A673 (cell line): ENCODE measurements around the gene FOXE3. TPM values are rescaled to one million over a fixed set of nuclear protein-coding genes. Genes with fewer than 3 reads are reported as not detected.

ENCODE experiments used
- BruUV-seq: library from RNA; stranded (reverse); fragments of 400-500 nt; replicated peaks from 2 replicates; lab custom pipeline; 2021; lab: Mats Ljungman, UMichigan
- CTCF ChIA-PET: fragments of 300-600 bp; sonication (Branson Sonifier 250); formaldehyde crosslinking; loops from one replicate; lab custom pipeline; 2022; ENCODE audit warnings: antibody characterized with exemption; lab: Charles Lee
- POLR2A ChIA-PET: fragments of 300-600 bp; sonication (Branson Sonifier 250); formaldehyde crosslinking; loops from one replicate; lab custom pipeline; 2022; ENCODE audit warnings: antibody characterized with exemption; ENCODE audit not compliant: low non-redundant PET; lab: Charles Lee
- DNase-seq: peaks from one replicate; pipeline ENCODE4 v3.0.0-alpha.2; 2015; ENCODE audit warnings: low spot score
- H3K27ac ChIP-seq: fragments of 200-600 bp; sonication (generic); 2 replicates; pipeline ENCODE4 v1.5.1; 2016; ENCODE audit warnings: mixed run types, low read depth, mild to moderate bottlenecking, mixed read lengths, antibody characterized with exemption, low read length; ENCODE audit not compliant: poor library complexity, severe bottlenecking
- H3K27me3 ChIP-seq: fragments of 200-600 bp; sonication (generic); replicated peaks from 2 replicates; pipeline ENCODE4 v1.6.1; 2017; ENCODE audit warnings: mixed run types, low read depth, mild to moderate bottlenecking, mixed read lengths, antibody characterized with exemption, low read length; ENCODE audit not compliant: insufficient read depth, poor library complexity
- H3K36me3 ChIP-seq: fragments of 200-600 bp; sonication (generic); 2 replicates; pipeline ENCODE4 v1.6.1; 2016; ENCODE audit warnings: mixed run types, mild to moderate bottlenecking, mixed read lengths, antibody characterized with exemption, low read length; ENCODE audit not compliant: insufficient read depth, poor library complexity, severe bottlenecking
- H3K4me1 ChIP-seq: fragments of 200-600 bp; sonication (generic); 2 replicates; pipeline ENCODE4 v1.6.1; 2017; ENCODE audit warnings: mixed run types, mild to moderate bottlenecking, mixed read lengths, antibody characterized with exemption, low read length; ENCODE audit not compliant: insufficient read depth, poor library complexity, severe bottlenecking
- H3K4me3 ChIP-seq: fragments of 200-600 bp; sonication (generic); 2 replicates; pipeline ENCODE4 v1.5.1; 2016; ENCODE audit warnings: low read depth, mixed run types, mild to moderate bottlenecking, mixed read lengths, low read length; ENCODE audit not compliant: poor library complexity, severe bottlenecking
- H3K9me3 ChIP-seq: fragments of 200-600 bp; sonication (generic); 2 replicates; pipeline ENCODE4 v1.6.1; 2016; ENCODE audit warnings: mixed run types, low read depth, mild to moderate bottlenecking, mixed read lengths, antibody characterized with exemption, low read length; ENCODE audit not compliant: poor library complexity, severe bottlenecking
- EZH2 ChIP-seq: fragments of 200-600 bp; sonication (generic); IDR thresholded peaks from 2 replicates; pipeline ENCODE4 v1.6.1; 2017; ENCODE audit warnings: borderline replicate concordance, low read depth, mild to moderate bottlenecking, mixed read lengths, antibody characterized with exemption, low read length; ENCODE audit not compliant: poor library complexity, severe bottlenecking
- intact Hi-C: fragments of 100-400 bp; cut with micrococcal nuclease; formaldehyde crosslinking; loops from one replicate; pipeline ENCODE4 v1.10.0; 2022; ENCODE audit not compliant: unreplicated experiment
- total RNA-seq: library from RNA; stranded (reverse); gene quantifications from 2 replicates; pipeline ENCODE4 v1.2.3, GENCODE V29; 2021
- TF ChIP-seq, protein P1 (sequence below): fragments of 300-800, 200-600 bp; sonication (generic); conservative IDR thresholded peaks from 2 replicates; pipeline ENCODE4 v1.5.1; 2017; ENCODE audit warnings: low read depth, mild to moderate bottlenecking, antibody characterized with exemption, low read length, moderate library complexity, mixed read lengths

Gene FOXE3
- total RNA-seq, 1 experiment from 2014 or later = not detected

DNA sequence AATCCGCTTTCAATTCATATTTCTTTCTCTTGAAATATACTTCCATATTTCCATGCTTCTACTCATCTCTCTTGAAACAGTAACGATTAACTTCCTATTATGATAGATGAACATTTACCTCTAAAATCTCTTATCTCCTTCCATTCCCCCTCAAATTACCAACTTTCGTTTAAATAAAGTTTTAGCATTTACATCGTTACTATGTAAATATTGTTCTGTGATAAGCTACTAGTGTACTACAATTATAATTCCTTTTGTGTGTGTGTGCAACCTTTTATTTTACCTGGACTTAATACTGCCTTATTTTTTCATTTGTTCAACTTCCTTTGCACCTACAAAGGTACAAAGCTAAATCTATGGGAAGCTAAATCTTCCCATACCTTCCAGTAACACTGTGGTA lies 4.5 kb downstream of the FOXE3 start:
- no peak for DNase-seq
- Histone ChIP-seq H3K27me3 (peaks cover 59% of the 10 kb centered on the region), H3K27ac (no peak overlapping the region), H3K36me3 (no peaks in the 10 kb centered on the region), H3K9me3 (no peaks in the 10 kb centered on the region), H3K4me3 (no peak overlapping the region), H3K4me1 (no peaks in the 10 kb centered on the region)
- ChIA-PET POLR2A (no interaction called here), CTCF (interaction anchor here (0.7 to 1.1 kb wide), 2 partner anchors 9 to 12 kb away, joined by 3 read pairs; no protein-coding TSS in a partner anchor)
- no TSS peak for BruUV-seq
- TF ChIP-seq EZH2 = no peak
- TF ChIP-seq, protein P1, sequence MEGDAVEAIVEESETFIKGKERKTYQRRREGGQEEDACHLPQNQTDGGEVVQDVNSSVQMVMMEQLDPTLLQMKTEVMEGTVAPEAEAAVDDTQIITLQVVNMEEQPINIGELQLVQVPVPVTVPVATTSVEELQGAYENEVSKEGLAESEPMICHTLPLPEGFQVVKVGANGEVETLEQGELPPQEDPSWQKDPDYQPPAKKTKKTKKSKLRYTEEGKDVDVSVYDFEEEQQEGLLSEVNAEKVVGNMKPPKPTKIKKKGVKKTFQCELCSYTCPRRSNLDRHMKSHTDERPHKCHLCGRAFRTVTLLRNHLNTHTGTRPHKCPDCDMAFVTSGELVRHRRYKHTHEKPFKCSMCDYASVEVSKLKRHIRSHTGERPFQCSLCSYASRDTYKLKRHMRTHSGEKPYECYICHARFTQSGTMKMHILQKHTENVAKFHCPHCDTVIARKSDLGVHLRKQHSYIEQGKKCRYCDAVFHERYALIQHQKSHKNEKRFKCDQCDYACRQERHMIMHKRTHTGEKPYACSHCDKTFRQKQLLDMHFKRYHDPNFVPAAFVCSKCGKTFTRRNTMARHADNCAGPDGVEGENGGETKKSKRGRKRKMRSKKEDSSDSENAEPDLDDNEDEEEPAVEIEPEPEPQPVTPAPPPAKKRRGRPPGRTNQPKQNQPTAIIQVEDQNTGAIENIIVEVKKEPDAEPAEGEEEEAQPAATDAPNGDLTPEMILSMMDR = no peak
- intact Hi-C loops = loop anchor here (5.0 kb wide), 2 partner anchors 33 to 228 kb away; partner anchors contain the start of gene PDZK1IP1

DNA sequence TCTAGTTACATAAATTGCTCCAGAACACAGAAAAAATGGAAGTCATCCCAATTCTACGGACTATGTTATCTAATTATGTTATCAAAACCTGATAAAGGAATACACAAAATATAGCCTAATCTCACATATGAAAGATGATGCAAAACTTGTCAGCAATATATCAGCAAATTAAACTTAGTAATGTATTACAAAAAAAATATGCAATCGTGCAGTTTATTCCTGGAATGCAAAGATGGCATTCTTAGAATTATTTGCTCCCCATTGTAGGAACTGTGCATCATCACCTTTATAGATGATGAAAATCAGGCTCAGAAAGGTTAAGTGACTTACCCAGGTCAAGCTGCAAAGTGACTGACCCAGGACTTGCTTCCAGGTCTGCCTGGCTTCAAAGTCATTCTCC lies 7.8 kb downstream of the FOXE3 start:
- DNase-seq = no peak
- no peaks in the 10 kb centered on the region for H3K36me3 ChIP-seq
- TF ChIP-seq EZH2 = no peak
- TF ChIP-seq, protein P1 = no peak
- no peaks in the 10 kb centered on the region for H3K9me3 ChIP-seq
- no peaks in the 10 kb centered on the region for H3K4me1 ChIP-seq
- POLR2A ChIA-PET = no interaction called here
- BruUV-seq = no TSS peak
- no peak overlapping the region for H3K27ac ChIP-seq
- intact Hi-C loops = loop anchor here (5.0 kb wide), 2 partner anchors 37 to 232 kb away; partner anchors contain the start of gene PDZK1IP1
- CTCF ChIA-PET = interaction anchor here (1.0 kb wide), 1 partner anchor 9 kb away, joined by 3 read pairs; no protein-coding TSS in a partner anchor
- no peak overlapping the region for H3K4me3 ChIP-seq
- peaks cover 29% of the 10 kb centered on the region for H3K27me3 ChIP-seq

DNA sequence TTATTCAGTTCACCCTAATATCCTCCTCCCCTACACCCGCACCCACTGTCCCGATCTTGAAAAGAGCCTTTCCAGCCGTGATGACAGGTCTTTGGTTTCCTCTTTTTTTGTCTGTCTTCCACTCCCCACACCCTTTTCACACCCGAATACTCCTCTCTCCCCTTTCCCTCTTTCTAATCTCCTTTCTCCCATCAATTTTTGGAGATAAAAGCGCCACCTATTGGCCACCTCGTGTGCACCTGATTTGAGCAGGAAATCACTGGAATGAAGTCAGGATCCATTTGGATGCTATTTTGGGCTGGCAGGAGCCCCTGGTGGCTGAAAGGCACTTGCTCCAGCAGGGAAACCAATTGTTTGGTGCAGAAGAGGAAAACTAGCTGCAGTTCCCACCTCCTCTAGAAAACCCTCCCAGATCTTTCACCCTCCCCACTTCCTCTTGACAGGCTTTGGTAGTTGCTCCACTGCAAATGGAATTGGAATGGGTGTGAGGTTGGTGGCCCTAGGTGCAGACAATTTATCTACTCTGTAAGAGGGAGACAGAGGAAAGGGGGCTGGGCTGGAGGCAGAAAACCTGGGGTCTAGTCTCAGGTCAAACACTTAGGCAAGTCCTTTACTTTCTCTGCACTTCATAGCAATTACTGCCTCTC lies 8.4 kb downstream of the FOXE3 start:
- BruUV-seq = no TSS peak
- Histone ChIP-seq H3K27me3 (peaks cover 23% of the 10 kb centered on the region), H3K4me1 (no peaks in the 10 kb centered on the region), H3K27ac (no peak overlapping the region), H3K4me3 (no peak overlapping the region), H3K36me3 (no peaks in the 10 kb centered on the region), H3K9me3 (no peaks in the 10 kb centered on the region)
- intact Hi-C loops = loop anchor here (5.0 kb wide), 2 partner anchors 37 to 232 kb away; partner anchors contain the start of gene PDZK1IP1
- TF ChIP-seq EZH2 = no peak
- TF ChIP-seq, protein P1 = peak; percentile 91
- ChIA-PET POLR2A (no interaction called here), CTCF (interaction anchor here (0.6 to 1.0 kb wide), 3 partner anchors 8 to 302 kb away, joined by 3 read pairs; no protein-coding TSS in a partner anchor)
- DNase-seq = peak; percentile 81
